Fibroblast of lung (primary cell): ENCODE results near the gene RARRES1.

Experiments
- CTCF ChIP-seq, 2 donors: IDR thresholded peaks in 1 of 2; conservative IDR thresholded peaks in 1 of 2; 1 replicate in 1 of 2; 2 replicates in 1 of 2; pipeline ENCODE4 v1.5.1; 2011 to 2012; ENCODE audit warnings: low read length in 2 of 2, control low read depth in 1 of 2, inconsistent platforms in 1 of 2, low read depth in 1 of 2, mild to moderate bottlenecking in 1 of 2
- EZH2 ChIP-seq: IDR thresholded peaks from 2 replicates; pipeline ENCODE4 v1.5.1; 2012; ENCODE audit warnings: low read length, control low read depth, mild to moderate bottlenecking; ENCODE audit errors: missing control alignments

- TF ChIP-seq CTCF (conservative IDR thresholded peaks at IDR 0.05 in 1 of 2, IDR thresholded peaks at IDR 0.05 in 1 of 2; ENCODE audit: low read depth in 1 of 2, low read length in 2 of 2) (no peak), EZH2 (no peak)
Measured at GRCh38 chr3:158743664-158744566, 11.7 kb upstream of the RARRES1 start.
